Fibroblast of mammary gland (primary cell): ENCODE results near the gene GPR42.

Experiments used
- DNase-seq: peaks from one replicate; pipeline ENCODE4 v3.0.0-alpha.2; 2010; ENCODE audit warnings: low read depth
- H3K4me3 ChIP-seq: 2 replicates; pipeline ENCODE4 v1.5.1; 2011; ENCODE audit warnings: low read depth, mild to moderate bottlenecking, low read length, moderate library complexity; ENCODE audit not compliant: control insufficient read depth
- CTCF ChIP-seq: conservative IDR thresholded peaks from 2 replicates; pipeline ENCODE4 v1.5.1; 2011; ENCODE audit warnings: low read depth, low read length, inconsistent platforms; ENCODE audit not compliant: control insufficient read depth, insufficient read depth

GPR42 gene

GRCh38 chr19:35414442-35414841, 43.6 kb downstream of the GPR42 start:
- H3K4me3 ChIP-seq: no peak overlapping the region
- no peak for TF ChIP-seq CTCF
- DNase-seq: no peak

GRCh38 chr19:35416331-35416730, 45.5 kb downstream of the GPR42 start:
- no peak for DNase-seq
- no peak for TF ChIP-seq CTCF
- no peak overlapping the region for H3K4me3 ChIP-seq

GRCh38 chr19:35417278-35417677, 46.4 kb downstream of the GPR42 start:
- no peak for TF ChIP-seq CTCF
- DNase-seq: no peak
- H3K4me3 ChIP-seq: no peak overlapping the region

GRCh38 chr19:35417713-35418534, 47.1 kb downstream of the GPR42 start:
- no peak for TF ChIP-seq CTCF
- DNase-seq: no peak
- no peak overlapping the region for H3K4me3 ChIP-seq

GRCh38 chr19:35419046-35419445, 48.2 kb downstream of the GPR42 start:
- no peak for DNase-seq
- no peak for TF ChIP-seq CTCF
- no peak overlapping the region for H3K4me3 ChIP-seq

- H3K4me3 ChIP-seq: no peak overlapping the region
- no peak for TF ChIP-seq CTCF
- no peak for DNase-seq
These were observed 48.9 kb downstream of the GPR42 start for GRCh38 chr19:35419805-35420204.
